KBM-7 (cell line): ENCODE data around the gene CHCHD6.

Experiments
- DNase-seq: peaks from one replicate; pipeline ENCODE4 v3.0.0-alpha.2; 2015
- in situ Hi-C: fragments of 300-500 bp; cut with MboI; formaldehyde crosslinking; loops from 2 replicates; pipeline ENCODE4 v1.14.3; 2020; ENCODE audit warnings: low sequenced_read_pairs, low pct_unique_long_range_greater_than_20kb, mixed read lengths

CHCHD6 gene

GRCh38 chr3:126958638-126959085 lies 254.6 kb downstream of the CHCHD6 start:
- in situ Hi-C loops: no loop called here
- DNase-seq: no peak

- DNase-seq: no peak
- in situ Hi-C loops: no loop called here
These were observed 255.3 kb downstream of the CHCHD6 start for GRCh38 chr3:126959136-126959920.

- DNase-seq: no peak
These were observed 256.0 kb downstream of the CHCHD6 start for GRCh38 chr3:126959921-126960603.

GRCh38 chr3:126960604-126960995 lies 256.6 kb downstream of the CHCHD6 start:
- DNase-seq: no peak
- in situ Hi-C loops: no loop called here

More at GRCh38 chr3:126959921-126960603, 256.0 kb downstream of the CHCHD6 start:
- in situ Hi-C loops: no loop called here

- in situ Hi-C loops: no loop called here
- no peak for DNase-seq
These were observed 257.3 kb downstream of the CHCHD6 start for GRCh38 chr3:126961191-126961790.

- DNase-seq: no peak
- in situ Hi-C loops: no loop called here
These were observed 257.9 kb downstream of the CHCHD6 start for GRCh38 chr3:126961791-126962461.

GRCh38 chr3:126962756-126963155 lies 258.7 kb downstream of the CHCHD6 start:
- in situ Hi-C loops: no loop called here
- DNase-seq: no peak

GRCh38 chr3:126963261-126964190 lies 259.5 kb downstream of the CHCHD6 start:
- DNase-seq: no peak
- in situ Hi-C loops: no loop called here

- no peak for DNase-seq
- in situ Hi-C loops: no loop called here
These were observed 260.2 kb downstream of the CHCHD6 start for GRCh38 chr3:126964261-126964660.

GRCh38 chr3:126964950-126965349 lies 260.9 kb downstream of the CHCHD6 start:
- in situ Hi-C loops: no loop called here
- no peak for DNase-seq

GRCh38 chr3:126965526-126966080 lies 261.6 kb downstream of the CHCHD6 start:
- in situ Hi-C loops: no loop called here
- no peak for DNase-seq

GRCh38 chr3:126967386-126967785 lies 263.3 kb downstream of the CHCHD6 start:
- DNase-seq: no peak
- in situ Hi-C loops: no loop called here

- in situ Hi-C loops: no loop called here
- DNase-seq: no peak
These were observed 264.7 kb downstream of the CHCHD6 start for GRCh38 chr3:126968391-126969390.

GRCh38 chr3:126969586-126969985 lies 265.5 kb downstream of the CHCHD6 start:
- in situ Hi-C loops: no loop called here
- DNase-seq: no peak

- DNase-seq: no peak
- in situ Hi-C loops: no loop called here
These were observed 266.1 kb downstream of the CHCHD6 start for GRCh38 chr3:126970101-126970500.

- in situ Hi-C loops: no loop called here
- DNase-seq: no peak
These were observed 266.9 kb downstream of the CHCHD6 start for GRCh38 chr3:126970921-126971320.

- no peak for DNase-seq
- in situ Hi-C loops: no loop called here
These were observed 267.9 kb downstream of the CHCHD6 start for GRCh38 chr3:126971891-126972351.
